NOMO-1 treated with dmso at 0.1 percent for 144 hours (cell line): Measurements from ENCODE around the gene SUSD4.
A peak's percentile ranks its signal among the peaks of the same experiment; 100 is the strongest.
"Not testable (repeated sequence)": the region's sequence is repeated elsewhere in the genome, so short reads cannot be mapped to it uniquely, and the experiment has no call there.

Experiments
- DNase-seq: peaks from one replicate; lab custom pipeline; 2025; ENCODE audit not compliant: unreplicated experiment; lab: John Stamatoyannopoulos, UW

SUSD4 gene

GRCh38 chr1:223363856-223364684 is at the start of gene SUSD4:
Gene SUSD4 (minus strand): TSS chr1:223364176. CDS start chr1:223363425, 751 bp downstream.
- peak; percentile 23 for DNase-seq

- no peak for DNase-seq
Measured at GRCh38 chr1:223413216-223413615, 49.2 kb upstream of the SUSD4 start.

GRCh38 chr1:223411710-223412109 is 47.7 kb upstream of the SUSD4 start:
- DNase-seq = no peak

GRCh38 chr1:223411309-223411708 is 47.3 kb upstream of the SUSD4 start:
- no peak for DNase-seq

GRCh38 chr1:223410036-223410435 is 46.1 kb upstream of the SUSD4 start:
- no peak for DNase-seq

GRCh38 chr1:223405507-223405906 is 41.5 kb upstream of the SUSD4 start:
- no peak for DNase-seq

- DNase-seq = no peak
Measured at GRCh38 chr1:223403184-223403815, 39.3 kb upstream of the SUSD4 start.

- no peak for DNase-seq
Measured at GRCh38 chr1:223402790-223403142, 38.8 kb upstream of the SUSD4 start.

- no peak for DNase-seq
Measured at GRCh38 chr1:223401873-223402789, 38.2 kb upstream of the SUSD4 start.

GRCh38 chr1:223399393-223399792 is 35.4 kb upstream of the SUSD4 start:
- DNase-seq = not testable (repeated sequence)

- DNase-seq = no peak
Measured at GRCh38 chr1:223394706-223395105, 30.7 kb upstream of the SUSD4 start.

- DNase-seq = no peak
Measured at GRCh38 chr1:223394242-223394641, 30.3 kb upstream of the SUSD4 start.

GRCh38 chr1:223393275-223394214 is 29.6 kb upstream of the SUSD4 start, which contains the start of gene CCDC185:
Gene CCDC185 (plus strand): TSS chr1:223393415. CDS start chr1:223393476, 61 bp downstream.
- no peak for DNase-seq

- no peak for DNase-seq
Measured at GRCh38 chr1:223390618-223391017, 26.6 kb upstream of the SUSD4 start.

- no peak for DNase-seq
Measured at GRCh38 chr1:223386013-223386412, 22.0 kb upstream of the SUSD4 start.

- DNase-seq = no peak
Measured at GRCh38 chr1:223378754-223379153, 14.8 kb upstream of the SUSD4 start.

- DNase-seq = no peak
Measured at GRCh38 chr1:223374064-223374610, 10.2 kb upstream of the SUSD4 start.

- DNase-seq = no peak
Measured at GRCh38 chr1:223364685-223365382, 858 bp upstream of the SUSD4 start.
